Endothelial cell of umbilical vein (primary cell): Measurements from ENCODE around the gene DPF1. TPM values are rescaled to one million over a fixed set of nuclear protein-coding genes. Genes with fewer than 3 reads are reported as not detected.

Experiments used
- BruUV-seq: library from RNA; stranded (reverse); fragments of 400-500 nt; replicated peaks from 2 replicates; lab custom pipeline; 2021; lab: Mats Ljungman, UMichigan
- CTCF ChIA-PET: fragments of 300-600, 350-600 bp; sonication (Branson Sonifier 250); formaldehyde crosslinking; loops from one replicate; lab custom pipeline; 2021; ENCODE audit warnings: antibody characterized with exemption, inconsistent platforms; lab: Charles Lee
- POLR2A ChIA-PET: fragments of 300-600, 350-600 bp; sonication (Branson Sonifier 250); formaldehyde crosslinking; loops from one replicate; lab custom pipeline; 2021; ENCODE audit warnings: antibody characterized with exemption, inconsistent platforms; lab: Charles Lee
- DNase-seq: peaks from one replicate; pipeline ENCODE4 v3.0.0-alpha.2; 2011; ENCODE audit warnings: low read depth, low spot score
- FAIRE-seq: peaks from 2 replicates; lab custom pipeline; 2011; peaks lifted over from hg19 to GRCh38; lab: Jason Lieb, UNC
- H2AFZ ChIP-seq: 2 replicates; pipeline ENCODE4 v1.6.0; 2012; ENCODE audit warnings: low read depth, low read length, control low read depth, inconsistent platforms
- H3K27ac ChIP-seq: 2 replicates; pipeline ENCODE4 v1.5.1; 2011; ENCODE audit warnings: low read depth, mild to moderate bottlenecking, control low read depth, low read length, moderate library complexity; ENCODE audit not compliant: insufficient read depth
- H3K27me3 ChIP-seq, 2 experiments: 2 replicates each; pipeline versions ENCODE4 v1.6.0 to v1.6.1; 2011; ENCODE audit warnings: low read length in 2 of 2, mixed read lengths in 1 of 2; ENCODE audit not compliant: control insufficient read depth in 2 of 2, insufficient read depth in 2 of 2
- H3K36me3 ChIP-seq, 2 experiments: 2 replicates in 1 of 2; 3 replicates in 1 of 2; pipeline ENCODE4 v1.5.1; 2011; ENCODE audit warnings: low read length in 2 of 2, mild to moderate bottlenecking in 1 of 2, moderate library complexity in 1 of 2; ENCODE audit not compliant: control insufficient read depth in 2 of 2, insufficient read depth in 2 of 2; ENCODE audit errors: extremely low read depth in 1 of 2
- H3K4me1 ChIP-seq: 3 replicates; pipeline ENCODE4 v1.5.1; 2011; ENCODE audit warnings: mild to moderate bottlenecking, low read length; ENCODE audit not compliant: control insufficient read depth, insufficient read depth; ENCODE audit errors: extremely low read depth
- H3K4me2 ChIP-seq: 2 replicates; pipeline ENCODE4 v1.6.1; 2011; ENCODE audit warnings: low read length, control low read depth, mixed read lengths; ENCODE audit not compliant: insufficient read depth
- H3K4me3 ChIP-seq, 3 experiments: fragments of 200-600 bp in 1 of 3; sonication (generic), shearing (Covaris generic) in 1 of 3; replicated peaks in 1 of 3; 2 replicates each; pipeline ENCODE4 v1.5.1; 2011 to 2016; ENCODE audit warnings: control low read depth in 3 of 3, low read length in 3 of 3, mild to moderate bottlenecking in 2 of 3, inconsistent platforms in 1 of 3, low read depth in 1 of 3, moderate library complexity in 1 of 3; ENCODE audit not compliant: insufficient read depth in 1 of 3
- H3K79me2 ChIP-seq: 2 replicates; pipeline ENCODE4 v1.6.0; 2012; ENCODE audit warnings: low read length, inconsistent platforms; ENCODE audit not compliant: control insufficient read depth, insufficient read depth
- H3K9ac ChIP-seq: replicated peaks from 2 replicates; pipeline ENCODE3; 2011; ENCODE audit warnings: low read length, control low read depth; ENCODE audit not compliant: insufficient read depth; ENCODE audit errors: extremely low read depth
- H3K9me1 ChIP-seq: replicated peaks from 3 replicates; pipeline ENCODE4 v1.6.0; 2011; ENCODE audit warnings: mild to moderate bottlenecking, low read length; ENCODE audit not compliant: control insufficient read depth, insufficient read depth; ENCODE audit errors: extremely low read depth
- H3K9me3 ChIP-seq: replicated peaks from 2 replicates; pipeline ENCODE4 v1.5.1; 2012; ENCODE audit warnings: low read length, inconsistent platforms; ENCODE audit not compliant: control insufficient read depth, insufficient read depth
- H4K20me1 ChIP-seq: replicated peaks from 2 replicates; pipeline ENCODE3; 2011; ENCODE audit warnings: mild to moderate bottlenecking, low read length; ENCODE audit not compliant: control insufficient read depth, insufficient read depth; ENCODE audit errors: extremely low read depth
- CTCF ChIP-seq, 2 donors: IDR thresholded peaks; 1 replicate in 1 of 2; 2 replicates in 1 of 2; pipeline ENCODE4 v1.5.1; 2011; ENCODE audit warnings: low read length in 2 of 2, mild to moderate bottlenecking in 2 of 2, moderate library complexity in 2 of 2, control low read depth in 1 of 2, inconsistent platforms in 1 of 2, low read depth in 1 of 2; ENCODE audit not compliant: insufficient read depth in 1 of 2; ENCODE audit errors: extremely low read depth in 1 of 2
- EZH2 ChIP-seq: IDR thresholded peaks from 2 replicates; pipeline ENCODE4 v1.6.1; 2012; ENCODE audit warnings: borderline replicate concordance, low read depth, mild to moderate bottlenecking, moderate library complexity, low read length, inconsistent platforms; ENCODE audit not compliant: severe bottlenecking
- FOS ChIP-seq: IDR thresholded peaks from 2 replicates; pipeline ENCODE4 v1.6.1; 2011; ENCODE audit warnings: mild to moderate bottlenecking, low read length, moderate library complexity, borderline replicate concordance; ENCODE audit not compliant: insufficient read depth
- GATA2 ChIP-seq: IDR thresholded peaks from 2 replicates; pipeline ENCODE4 v1.7.0; 2011; ENCODE audit warnings: low read depth, mild to moderate bottlenecking, moderate library complexity, mixed read lengths, low read length; ENCODE audit not compliant: insufficient read length, insufficient read depth
- JUN ChIP-seq: IDR thresholded peaks from 2 replicates; pipeline ENCODE4 v1.6.1; 2011; ENCODE audit warnings: borderline replicate concordance, low read depth; ENCODE audit not compliant: insufficient read length, insufficient read depth
- MAX ChIP-seq: IDR thresholded peaks from 2 replicates; pipeline ENCODE4 v1.6.1; 2011; ENCODE audit not compliant: insufficient read depth, insufficient read length
- MYC ChIP-seq: IDR thresholded peaks from one replicate; pipeline ENCODE4 v1.6.1; 2011; ENCODE audit warnings: mild to moderate bottlenecking, low read depth, low read length
- POLR2A ChIP-seq: IDR thresholded peaks from 2 replicates; pipeline ENCODE4 v1.6.1; 2012; ENCODE audit warnings: low read depth, mild to moderate bottlenecking, control low read depth, low read length
- POLR2AphosphoS5 ChIP-seq: IDR thresholded peaks from 2 replicates; pipeline ENCODE4 v1.6.1; 2012; ENCODE audit warnings: low read depth, mild to moderate bottlenecking, control low read depth, low read length, moderate library complexity; ENCODE audit not compliant: insufficient read depth
- dilution Hi-C: fragments of 300-500 bp; cut with MboI; formaldehyde crosslinking; loops from one replicate; pipeline ENCODE4 v1.15.0; 2019; ENCODE audit warnings: low sequenced_read_pairs; ENCODE audit not compliant: extremely low pct_ligation_motif_present
- intact Hi-C: fragments of 100-400 bp; cut with micrococcal nuclease; formaldehyde crosslinking; loops from one replicate; pipeline ENCODE4 v1.10.0; 2022
- polyA plus RNA-seq, 4 experiments: library from polyadenylated mRNA; depleted of rRNA in 3 of 4; stranded (reverse) in 3 of 4; unstranded in 1 of 4; fragments of >200 nt; gene quantifications; 2 replicates each; pipeline versions ENCODE4 v1.2.1 to v1.2.3, GENCODE V29; 2011 to 2012; ENCODE audit warnings: missing spikeins in 1 of 4
- total RNA-seq: library from RNA; stranded (reverse); gene quantifications from 2 replicates; pipeline ENCODE4 v1.2.3, GENCODE V29; 2021

Gene DPF1
- total and polyA plus RNA-seq, 2 donors (not counting 3 experiments of a cell fraction or from before 2014, with no cell fraction given), result 2.0 to 3.9 TPM

- ChIA-PET POLR2A (no interaction called here), CTCF (interaction anchor here (0.6 to 1.7 kb wide), 4 partner anchors 26 to 297 kb away, joined by 3 to 5 read pairs (median 4); no protein-coding TSS in a partner anchor)
Observed at GRCh38 chr19:38199340-38199739, 24.7 kb downstream of the DPF1 start.

More at GRCh38 chr19:38199340-38199739, 24.7 kb downstream of the DPF1 start:
- no peaks in the 10 kb centered on the region for H4K20me1 ChIP-seq
- no peak for FAIRE-seq
- no peaks in the 10 kb centered on the region for H3K79me2 ChIP-seq
- no peaks in the 10 kb centered on the region for H3K4me1 ChIP-seq
- no peak overlapping the region for H3K27ac ChIP-seq
- no TSS peak for BruUV-seq
- intact Hi-C loops (no loop called here), dilution Hi-C loops (no loop called here)
- no peak overlapping the region for H2AFZ ChIP-seq
- no peak overlapping the region for H3K4me2 ChIP-seq
- no peak overlapping the region for H3K4me3 ChIP-seq
- no peaks in the 10 kb centered on the region for H3K27me3 ChIP-seq
- TF ChIP-seq MAX (no peak), EZH2 (no peak), GATA2 (no peak), POLR2A (no peak), CTCF (IDR thresholded peaks at IDR 0.05; ENCODE audit: extremely low read depth in 1 of 2, insufficient read depth in 1 of 2, low read depth in 1 of 2, low read length in 2 of 2) (no peak), FOS (no peak), MYC (no peak), JUN (no peak), POLR2AphosphoS5 (no peak)
- no peaks in the 10 kb centered on the region for H3K9me1 ChIP-seq
- no peaks in the 10 kb centered on the region for H3K9me3 ChIP-seq
- no peak for DNase-seq
- no peak overlapping the region for H3K9ac ChIP-seq
- peaks cover 0 to 8% of the 10 kb centered on the region in 2 experiments for H3K36me3 ChIP-seq
